Activated CD8-positive, alpha-beta memory T cell treated with anti-CD3 and anti-CD28 coated beads, Interleukin-2, amount 50 U/mL, for 1 hour (primary cell): ENCODE data around the gene BRD9.
"Not testable (repeated sequence)": the region's sequence is repeated elsewhere in the genome, so short reads cannot be mapped to it uniquely, and the experiment has no call there.

Experiments
- DNase-seq: peaks from one replicate; pipeline ENCODE4 v3.0.0-alpha.2; 2020; ENCODE audit errors: extremely low read depth

The BRD9 gene

DNA sequence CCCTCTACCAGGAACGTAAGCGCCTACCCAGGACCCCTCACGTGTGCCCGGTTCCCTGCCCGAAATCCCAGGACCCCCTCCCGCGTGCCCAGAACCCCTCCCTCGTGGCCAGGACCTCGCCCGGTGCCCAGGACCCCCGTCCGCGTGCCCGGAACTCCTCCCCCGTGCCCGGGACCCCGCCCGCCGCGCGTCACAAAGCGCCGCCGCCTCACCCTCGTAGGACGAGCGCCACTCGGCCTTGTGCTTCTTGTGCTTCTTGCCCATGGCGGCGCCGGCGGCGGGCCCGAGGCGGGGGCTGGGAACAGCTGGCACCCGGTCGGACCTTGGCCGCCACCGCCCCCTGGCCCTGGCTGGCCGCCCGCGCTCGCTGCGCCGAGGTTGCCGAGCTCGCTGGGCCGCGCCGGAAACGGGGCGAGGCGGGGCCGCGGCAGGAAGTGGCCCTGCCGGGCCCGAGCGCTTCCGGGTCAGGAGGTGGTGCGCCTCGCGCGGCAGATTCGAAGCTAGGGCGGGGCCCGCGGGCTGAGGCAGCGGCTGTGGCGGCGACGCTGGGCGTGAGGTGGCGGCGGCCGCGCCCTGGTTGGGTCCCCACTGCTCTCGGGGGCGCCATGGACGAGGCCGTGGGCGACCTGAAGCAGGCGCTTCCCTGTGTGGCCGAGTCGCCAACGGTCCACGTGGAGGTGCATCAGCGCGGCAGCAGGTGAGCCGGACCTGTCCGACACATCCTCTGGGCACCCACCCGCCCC, at the start of gene BRD9, which contains the start of gene TRIP13:
BRD9 (minus strand) TSS at position 408 of the 743 bp plus-strand sequence; CDS start at position 264, 144 bp downstream.
TRIP13 (plus strand) TSS at position 491 of the 743 bp plus-strand sequence; CDS start at position 606, 115 bp downstream.
- peak; percentile 31 for DNase-seq

GRCh38 chr5:940741-941140, 48.1 kb upstream of the BRD9 start:
- not testable (repeated sequence) for DNase-seq

GRCh38 chr5:939368-939767, 46.8 kb upstream of the BRD9 start:
- no peak for DNase-seq

- no peak for DNase-seq
These were observed 44.7 kb upstream of the BRD9 start for GRCh38 chr5:937151-937924.

GRCh38 chr5:936149-937144, 43.8 kb upstream of the BRD9 start:
- no peak for DNase-seq

DNA sequence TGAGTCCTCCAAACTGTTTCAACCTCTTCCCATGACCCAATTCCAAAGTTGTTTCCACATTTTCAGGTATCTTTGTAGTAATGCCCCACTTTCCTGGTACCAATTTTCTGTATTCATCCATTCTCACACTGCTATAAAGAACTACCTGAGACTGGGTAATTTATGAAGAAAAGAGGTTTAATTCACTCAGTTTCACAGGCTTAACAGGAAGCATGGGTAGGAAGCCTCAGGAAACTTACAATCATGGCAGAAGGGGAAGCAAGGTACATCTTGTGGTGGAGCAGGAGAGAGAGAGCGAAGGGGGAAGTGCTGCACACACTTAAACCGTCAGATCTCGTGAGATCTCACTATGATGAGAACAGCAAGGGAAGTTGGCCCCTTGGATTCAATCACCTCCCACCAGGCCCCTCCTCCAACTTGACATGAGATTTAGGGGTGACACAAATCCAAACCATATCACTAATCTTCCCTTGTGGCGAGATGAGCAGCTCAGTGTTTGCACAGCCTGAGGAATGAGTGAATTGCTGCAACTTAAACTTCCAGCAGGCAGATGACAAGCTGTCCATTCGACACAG, 43.0 kb upstream of the BRD9 start:
- DNase-seq: no peak

DNA sequence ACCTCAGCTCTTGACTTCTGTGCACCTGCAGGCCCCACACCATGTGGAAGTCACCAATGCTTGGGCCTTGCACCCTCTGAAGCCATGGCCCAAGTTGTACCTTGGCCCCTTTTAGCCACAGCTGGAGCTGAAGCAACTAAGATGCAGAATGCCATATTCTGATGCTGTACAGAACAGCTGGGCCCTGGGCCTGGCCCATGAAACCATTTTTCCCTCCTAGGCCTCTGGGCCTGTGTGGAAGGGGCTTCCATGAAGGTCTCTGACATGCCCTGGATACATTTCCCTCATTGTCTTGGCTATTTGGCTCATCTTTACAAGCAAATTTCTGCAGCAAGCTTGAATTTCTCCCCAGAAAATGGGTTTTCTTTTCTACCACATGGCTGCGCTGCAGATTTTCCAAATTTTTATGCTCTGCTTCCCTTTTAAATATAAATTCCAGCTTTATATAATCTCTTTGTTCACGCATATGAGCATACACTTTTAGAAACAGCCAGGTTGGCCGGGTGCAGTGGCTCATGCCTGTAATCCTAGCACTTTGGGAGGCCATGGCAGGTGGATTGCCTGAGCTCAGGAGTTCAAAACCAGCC, 41.9 kb upstream of the BRD9 start:
- not testable (repeated sequence) for DNase-seq

GRCh38 chr5:933951-934350, 41.4 kb upstream of the BRD9 start:
- DNase-seq: not testable (repeated sequence)

- no peak for DNase-seq
These were observed 40.8 kb upstream of the BRD9 start for GRCh38 chr5:933251-933861.

- no peak for DNase-seq
These were observed 40.1 kb upstream of the BRD9 start for GRCh38 chr5:932628-933250.

DNA sequence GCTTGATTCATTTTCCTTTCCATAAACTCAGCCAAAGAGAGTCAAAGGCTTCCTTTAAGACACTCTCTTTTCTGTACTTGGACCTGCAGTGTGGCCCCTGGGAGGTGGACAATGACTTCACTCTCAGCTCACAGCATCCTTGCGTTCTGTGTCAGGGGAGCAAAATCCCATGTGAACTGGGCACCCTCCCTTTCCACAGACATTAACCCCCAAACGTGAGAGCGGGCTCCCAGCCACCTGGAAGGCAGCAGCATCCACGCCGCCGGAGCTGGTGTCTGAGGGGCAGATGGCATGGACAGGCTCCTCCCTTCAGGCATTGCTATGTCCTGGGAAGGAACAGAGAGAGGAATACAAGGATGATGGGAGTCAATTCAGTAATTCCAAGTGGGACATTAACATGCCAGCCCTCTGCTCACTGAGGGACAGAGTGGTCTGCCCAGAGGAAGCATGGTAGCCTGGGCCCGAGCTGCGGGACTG, 39.6 kb upstream of the BRD9 start:
- no peak for DNase-seq

DNA sequence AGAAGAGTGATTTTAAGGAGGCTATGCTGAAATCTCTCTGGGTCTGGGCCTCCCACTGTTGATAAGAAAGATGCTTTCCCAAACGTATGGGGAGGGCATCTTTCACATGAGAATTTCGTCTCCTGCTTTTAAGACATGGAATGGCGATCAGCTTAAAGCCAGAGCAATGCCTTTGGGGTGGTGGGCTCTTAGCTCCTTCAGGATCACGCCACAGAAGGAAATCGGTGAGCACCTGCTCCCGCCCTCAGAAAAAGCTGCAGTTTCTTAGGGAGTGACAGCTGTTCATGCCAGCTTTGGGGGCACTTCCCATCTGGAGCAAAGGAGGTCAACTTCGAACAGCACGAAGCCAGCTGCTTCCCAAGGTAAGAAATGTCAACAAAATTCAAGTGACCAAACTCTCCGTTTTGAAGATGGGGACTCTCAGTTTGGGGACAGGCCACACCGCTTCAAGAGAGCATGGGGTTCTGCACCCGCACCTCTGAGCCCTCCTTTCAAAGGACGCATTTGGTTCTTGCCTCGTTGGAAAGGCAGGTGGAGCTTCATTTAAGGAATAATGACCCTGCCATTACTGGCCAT, 39.1 kb upstream of the BRD9 start:
- no peak for DNase-seq

DNA sequence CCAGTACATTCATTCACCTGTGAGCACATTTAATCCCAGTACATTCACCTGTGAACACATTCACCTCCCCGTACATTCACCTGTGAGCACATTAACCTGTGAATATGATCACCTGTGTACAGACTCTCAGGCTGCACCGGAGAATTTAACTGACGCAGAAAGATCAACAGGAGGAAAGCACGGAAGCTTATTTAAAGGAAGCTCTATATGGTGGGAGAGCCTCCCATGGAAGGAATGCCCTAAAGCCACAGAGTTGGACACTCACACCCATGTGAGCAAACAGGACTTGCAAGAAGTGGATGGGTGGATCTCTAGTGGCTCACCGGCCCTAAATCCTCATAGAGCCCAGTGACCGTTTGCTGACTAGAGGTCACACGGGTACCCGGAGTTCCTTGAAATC, 38.3 kb upstream of the BRD9 start:
- no peak for DNase-seq

- no peak for DNase-seq
These were observed 37.0 kb upstream of the BRD9 start for GRCh38 chr5:929596-929995.

- DNase-seq: not testable (repeated sequence)
These were observed 36.6 kb upstream of the BRD9 start for GRCh38 chr5:929182-929581.

- no peak for DNase-seq
These were observed 34.8 kb upstream of the BRD9 start for GRCh38 chr5:927172-928015.

DNA sequence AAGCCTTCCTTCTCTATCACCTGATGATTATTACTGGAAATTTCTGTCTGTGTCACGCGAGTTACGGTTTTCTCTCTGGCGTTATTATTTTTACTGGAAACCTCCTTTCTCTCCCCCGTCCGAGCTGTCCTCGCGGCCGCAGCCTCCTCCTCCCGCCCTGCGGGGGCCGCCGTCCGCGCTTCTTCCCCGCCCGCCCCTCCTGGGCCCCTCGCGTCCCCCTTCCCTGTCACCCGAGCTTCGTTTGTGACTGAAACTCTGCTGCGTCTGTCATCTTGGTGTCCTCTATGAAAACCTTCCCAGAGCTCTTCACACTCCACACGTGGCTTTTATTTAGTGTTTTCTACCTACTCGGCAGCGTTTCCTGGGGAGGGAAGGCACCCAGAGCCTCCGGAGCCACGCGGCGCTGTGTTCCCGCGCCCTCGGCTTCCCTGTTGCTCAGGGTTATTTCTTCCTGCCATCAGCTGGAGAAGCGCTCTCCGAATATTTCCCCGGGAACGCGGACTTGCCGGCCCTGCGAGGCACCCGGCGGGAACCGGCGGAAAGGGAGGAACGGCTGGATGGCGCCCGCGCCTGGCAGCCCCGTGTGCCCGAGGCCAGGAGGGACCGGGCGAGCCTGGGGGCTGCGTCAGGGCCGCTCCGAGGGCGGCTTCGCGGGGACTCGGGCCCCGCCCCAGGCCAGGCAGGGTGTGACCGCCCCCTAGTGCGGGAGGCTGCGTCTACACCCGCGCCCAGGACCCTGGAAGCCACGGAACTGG, 34.0 kb upstream of the BRD9 start:
- DNase-seq: no peak
